GM23338 (cell line): ENCODE data around the gene AFAP1L2. TPM values are rescaled to one million over a fixed set of nuclear protein-coding genes. Genes with fewer than 3 reads are reported as not detected.
A peak's percentile ranks its signal among the peaks of the same experiment; 100 is the strongest.
"Not testable (repeated sequence)": the region's sequence is repeated elsewhere in the genome, so short reads cannot be mapped to it uniquely, and the experiment has no call there.

ENCODE experiments used
- ATAC-seq: fragments of 200-7000 bp; cut with Tn5 transposase; 3 replicates; pipeline ENCODE4 v1.9.1; 2020
- DNase-seq: peaks from one replicate; pipeline ENCODE4 v3.0.0-alpha.2; 2015; ENCODE audit warnings: low spot score
- H2AFZ ChIP-seq: fragments of 200-600 bp; sonication (generic); 2 replicates; pipeline ENCODE4 v1.8.0; 2016; ENCODE audit warnings: antibody characterized with exemption, mild to moderate bottlenecking, moderate library complexity
- H3F3A ChIP-seq: fragments of 200-600 bp; sonication (generic); replicated peaks from 2 replicates; pipeline ENCODE4 v1.8.0; 2017; ENCODE audit warnings: antibody characterized with exemption, mixed run types, low read depth
- H3K27ac ChIP-seq: fragments of 200-600 bp; sonication (generic); 2 replicates; pipeline ENCODE4 v1.6.1; 2016; ENCODE audit warnings: low read depth
- H3K27me3 ChIP-seq: fragments of 200-600 bp; sonication (generic); 2 replicates; pipeline ENCODE4 v1.8.0; 2016; ENCODE audit warnings: mild to moderate bottlenecking, mixed run types, moderate library complexity; ENCODE audit not compliant: insufficient read depth
- H3K36me3 ChIP-seq: fragments of 200-600 bp; sonication (generic); 2 replicates; pipeline ENCODE4 v1.8.0; 2016; ENCODE audit warnings: mild to moderate bottlenecking; ENCODE audit not compliant: insufficient read depth
- H3K4me1 ChIP-seq: fragments of 200-600 bp; sonication (generic); 2 replicates; pipeline ENCODE4 v1.8.0; 2016; ENCODE audit warnings: mild to moderate bottlenecking, moderate library complexity; ENCODE audit not compliant: insufficient read depth
- H3K4me2 ChIP-seq: fragments of 200-600 bp; sonication (generic); 2 replicates; pipeline ENCODE4 v1.7.1; 2017; ENCODE audit warnings: mixed run types
- H3K4me3 ChIP-seq: fragments of 200-600 bp; sonication (generic); 2 replicates; pipeline ENCODE4 v1.6.1; 2016; ENCODE audit warnings: mixed run types
- H3K79me2 ChIP-seq: fragments of 200-600 bp; sonication (generic); replicated peaks from 2 replicates; pipeline ENCODE4 v1.8.0; 2017; ENCODE audit warnings: mild to moderate bottlenecking; ENCODE audit not compliant: insufficient read depth
- H3K9me2 ChIP-seq: fragments of 200-600 bp; sonication (generic); 2 replicates; pipeline ENCODE4 v1.8.0; 2017; ENCODE audit not compliant: insufficient read depth
- H4K20me1 ChIP-seq: fragments of 200-600 bp; sonication (generic); replicated peaks from 2 replicates; pipeline ENCODE4 v1.8.0; 2017; ENCODE audit warnings: mild to moderate bottlenecking; ENCODE audit not compliant: insufficient read depth
- H3K27ac Mint-ChIP-seq: 2 replicates; pipeline ENCODE4 v1.8.0; 2020; ENCODE audit warnings: inconsistent platforms, mild to moderate bottlenecking, moderate library complexity, mixed read lengths
- H3K27me3 Mint-ChIP-seq: 3 replicates; pipeline ENCODE4 v1.8.0; 2022; ENCODE audit warnings: low read depth, mild to moderate bottlenecking, moderate library complexity, mixed read lengths, inconsistent platforms; ENCODE audit not compliant: insufficient read depth, poor library complexity
- H3K36me3 Mint-ChIP-seq: 3 replicates; pipeline ENCODE4 v1.8.0; 2021; ENCODE audit warnings: low read depth, mild to moderate bottlenecking, inconsistent platforms, moderate library complexity, mixed read lengths
- H3K4me1 Mint-ChIP-seq: 3 replicates; pipeline ENCODE4 v1.8.0; 2020; ENCODE audit warnings: mild to moderate bottlenecking, inconsistent platforms, mixed read lengths
- H3K4me3 Mint-ChIP-seq: 3 replicates; pipeline ENCODE4 v1.8.0; 2021; ENCODE audit warnings: moderate library complexity, mild to moderate bottlenecking, inconsistent platforms, mixed read lengths
- H3K9me3 Mint-ChIP-seq: 3 replicates; pipeline ENCODE4 v1.8.0; 2020; ENCODE audit warnings: moderate library complexity, mild to moderate bottlenecking, inconsistent platforms, mixed read lengths
- CREB1 ChIP-seq: fragments of 250-450 bp; sonication (Bioruptor Pico); IDR thresholded peaks from 2 replicates; pipeline ENCODE4 v1.5.0; 2020; ENCODE audit warnings: low read depth, mild to moderate bottlenecking, moderate library complexity
- CTCF ChIP-seq, 2 experiments: fragments of 200-600 bp in 1 of 2; sonication (generic) in 1 of 2; conservative IDR thresholded peaks; 2 replicates each; pipeline versions ENCODE4 v1.5.1 to v1.6.1; 2016 to 2017; ENCODE audit warnings: antibody characterized with exemption in 2 of 2, low read depth in 2 of 2, mild to moderate bottlenecking in 2 of 2, moderate library complexity in 1 of 2
- ETS1 ChIP-seq: IDR thresholded peaks from 2 replicates; pipeline ENCODE4 v1.6.1; 2016; ENCODE audit warnings: antibody characterized with exemption
- EZH2 ChIP-seq: fragments of 200-600 bp; sonication (generic); IDR thresholded peaks from one replicate; pipeline ENCODE4 v1.8.0; 2017; ENCODE audit warnings: antibody characterized with exemption, mild to moderate bottlenecking, low read depth; ENCODE audit not compliant: unreplicated experiment
- EZH2phosphoT487 ChIP-seq: fragments of 200-600 bp; sonication (generic); IDR thresholded peaks from one replicate; pipeline ENCODE4 v1.8.1; 2018; ENCODE audit warnings: antibody characterized with exemption; ENCODE audit not compliant: unreplicated experiment
- JUNB ChIP-seq: IDR thresholded peaks from one replicate; pipeline ENCODE4 v1.6.1; 2016; ENCODE audit warnings: antibody characterized with exemption; ENCODE audit not compliant: unreplicated experiment
- POLR2AphosphoS5 ChIP-seq: IDR thresholded peaks from 2 replicates; pipeline ENCODE4 v1.6.1; 2016; ENCODE audit warnings: antibody characterized with exemption, low read depth
- polyA plus RNA-seq: library from polyadenylated mRNA; unstranded; fragments of >200 nt; fragmentation: Nextera tagmentation; extraction: Ambion mirVana; gene quantifications from 2 replicates; pipeline ENCODE4 v1.2.1, GENCODE V29; 2016
- total RNA-seq: library from RNA; depleted of rRNA; stranded (reverse); fragments of >200 nt; shearing (Covaris generic); gene quantifications from 2 replicates; pipeline ENCODE4 v1.2.3, GENCODE V29; 2014
- TF ChIP-seq, protein P1 (sequence below): IDR thresholded peaks from one replicate; pipeline ENCODE4 v1.6.1; 2018; ENCODE audit warnings: antibody characterized with exemption; ENCODE audit not compliant: unreplicated experiment

Gene AFAP1L2
- total and polyA plus RNA-seq, 2 experiments from 2014 or later: 2.3 to 6.5 TPM

- peak overlapping the region; percentile 36; the same call in 1 of the 2 replicates for H3K27ac Mint-ChIP-seq
- no peak overlapping the region for H3K4me3 Mint-ChIP-seq
- no peak overlapping the region for H3K27ac ChIP-seq
Observed at GRCh38 chr10:114349522-114350215, 54.6 kb downstream of the AFAP1L2 start.

GRCh38 chr10:114349071-114349470 lies 55.2 kb downstream of the AFAP1L2 start:
- H3K4me1 Mint-ChIP-seq: peaks cover 24% of the 10 kb centered on the region
- not testable (repeated sequence) for DNase-seq, H4K20me1 ChIP-seq, H3K4me3 Mint-ChIP-seq, H3K36me3 ChIP-seq, H3F3A ChIP-seq, H3K9me2 ChIP-seq, H3K27ac Mint-ChIP-seq, H3K27me3 Mint-ChIP-seq, H3K36me3 Mint-ChIP-seq, H3K9me3 Mint-ChIP-seq, H3K27ac ChIP-seq, ATAC-seq, H3K79me2 ChIP-seq, H3K4me1 ChIP-seq, H3K4me2 ChIP-seq, H2AFZ ChIP-seq, H3K27me3 ChIP-seq, H3K4me3 ChIP-seq

More at GRCh38 chr10:114349522-114350215, 54.6 kb downstream of the AFAP1L2 start:
- peaks cover 19% of the 10 kb centered on the region for H3K4me1 Mint-ChIP-seq
- H3K36me3 Mint-ChIP-seq: no peaks in the 10 kb centered on the region
- H3K27me3 ChIP-seq: no peaks in the 10 kb centered on the region
- H3K27me3 Mint-ChIP-seq: peaks cover 6% of the 10 kb centered on the region
- no peaks in the 10 kb centered on the region for H3K36me3 ChIP-seq
- 0 out of 2 replicates have a peak, but pooled peaks cover 3% of the 10 kb centered on the region for H3K4me1 ChIP-seq
- TF ChIP-seq EZH2phosphoT487 (no peak), ETS1 (no peak), JUNB (no peak), POLR2AphosphoS5 (no peak), CTCF (conservative IDR thresholded peaks at IDR 0.05; ENCODE audit: low read depth in 2 of 2) (no peak), CREB1 (CRISPR knock-in tag) (no peak), EZH2 (no peak)
- TF ChIP-seq, protein P1, sequence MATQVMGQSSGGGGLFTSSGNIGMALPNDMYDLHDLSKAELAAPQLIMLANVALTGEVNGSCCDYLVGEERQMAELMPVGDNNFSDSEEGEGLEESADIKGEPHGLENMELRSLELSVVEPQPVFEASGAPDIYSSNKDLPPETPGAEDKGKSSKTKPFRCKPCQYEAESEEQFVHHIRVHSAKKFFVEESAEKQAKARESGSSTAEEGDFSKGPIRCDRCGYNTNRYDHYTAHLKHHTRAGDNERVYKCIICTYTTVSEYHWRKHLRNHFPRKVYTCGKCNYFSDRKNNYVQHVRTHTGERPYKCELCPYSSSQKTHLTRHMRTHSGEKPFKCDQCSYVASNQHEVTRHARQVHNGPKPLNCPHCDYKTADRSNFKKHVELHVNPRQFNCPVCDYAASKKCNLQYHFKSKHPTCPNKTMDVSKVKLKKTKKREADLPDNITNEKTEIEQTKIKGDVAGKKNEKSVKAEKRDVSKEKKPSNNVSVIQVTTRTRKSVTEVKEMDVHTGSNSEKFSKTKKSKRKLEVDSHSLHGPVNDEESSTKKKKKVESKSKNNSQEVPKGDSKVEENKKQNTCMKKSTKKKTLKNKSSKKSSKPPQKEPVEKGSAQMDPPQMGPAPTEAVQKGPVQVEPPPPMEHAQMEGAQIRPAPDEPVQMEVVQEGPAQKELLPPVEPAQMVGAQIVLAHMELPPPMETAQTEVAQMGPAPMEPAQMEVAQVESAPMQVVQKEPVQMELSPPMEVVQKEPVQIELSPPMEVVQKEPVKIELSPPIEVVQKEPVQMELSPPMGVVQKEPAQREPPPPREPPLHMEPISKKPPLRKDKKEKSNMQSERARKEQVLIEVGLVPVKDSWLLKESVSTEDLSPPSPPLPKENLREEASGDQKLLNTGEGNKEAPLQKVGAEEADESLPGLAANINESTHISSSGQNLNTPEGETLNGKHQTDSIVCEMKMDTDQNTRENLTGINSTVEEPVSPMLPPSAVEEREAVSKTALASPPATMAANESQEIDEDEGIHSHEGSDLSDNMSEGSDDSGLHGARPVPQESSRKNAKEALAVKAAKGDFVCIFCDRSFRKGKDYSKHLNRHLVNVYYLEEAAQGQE: no peak
- H3K9me3 Mint-ChIP-seq: no peaks in the 10 kb centered on the region
- no peak for ATAC-seq
- no peak overlapping the region for H2AFZ ChIP-seq
- no peaks in the 10 kb centered on the region for H3K79me2 ChIP-seq
- H3K9me2 ChIP-seq: peaks cover 7% of the 10 kb centered on the region; the same call in 1 of the 2 replicates
- no peak overlapping the region for H3K4me2 ChIP-seq
- no peak for DNase-seq
- no peak overlapping the region for H3K4me3 ChIP-seq
- no peaks in the 10 kb centered on the region for H4K20me1 ChIP-seq
- H3F3A ChIP-seq: no peaks in the 10 kb centered on the region
